ENCODE results near the gene PADI3. TPM values are rescaled to one million over a fixed set of nuclear protein-coding genes. Genes with fewer than 3 reads are reported as not detected.

The PADI3 gene
- total RNA-seq, 4 donors from 2014 or later, result 2.4 to 11.2 (median 2.7) TPM; not detected in 1

DNA sequence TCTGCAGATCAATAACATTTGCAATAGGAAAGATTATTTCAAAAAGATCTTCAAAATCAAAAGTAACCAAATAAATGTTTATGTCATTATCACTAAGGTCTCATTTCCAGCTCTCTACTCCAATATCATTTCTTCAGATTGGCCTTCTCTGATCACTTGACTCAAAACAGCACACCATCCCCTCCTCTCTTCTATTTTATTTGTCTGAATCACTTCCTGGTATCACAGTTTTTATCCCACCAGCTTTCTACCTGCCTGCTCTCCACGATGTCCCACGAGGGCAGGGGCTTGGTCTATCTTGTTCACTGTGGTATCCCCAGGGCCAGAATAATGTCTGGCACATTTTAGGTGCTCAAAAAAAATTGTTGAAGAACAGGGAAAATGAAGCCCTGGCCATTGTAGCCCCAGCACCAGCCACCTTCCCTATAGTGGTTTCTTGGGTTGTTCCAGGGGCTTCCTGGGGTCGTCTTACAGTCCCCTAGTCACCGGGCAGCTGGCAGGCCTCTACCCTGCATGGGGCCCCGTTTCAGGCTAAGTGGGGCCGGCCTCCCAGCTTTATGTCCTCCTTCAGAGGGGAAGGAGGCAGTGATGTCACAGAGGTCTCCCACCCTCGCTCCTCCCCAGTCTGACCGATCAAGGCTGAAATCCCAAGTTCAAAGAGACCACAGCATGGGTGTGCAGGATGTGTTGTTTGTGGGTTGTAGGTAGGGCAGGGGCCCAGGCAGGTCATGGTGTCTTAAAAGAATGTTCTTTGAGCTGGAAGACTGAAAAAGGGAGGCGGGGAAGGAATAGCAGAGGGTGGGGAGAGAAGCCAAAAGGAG lies 47.5 kb upstream of the PADI3 start:
- Histone ChIP-seq H3K4me1 (no peaks in the 10 kb centered on the region), H3K4me3 (no peak overlapping the region), H3K27ac (no peak overlapping the region), H3K36me3 (no peaks in the 10 kb centered on the region), H3K27me3 (peaks cover 26% of the 10 kb centered on the region), H3K9me3 (no peaks in the 10 kb centered on the region)
- 51% methylated on average over 9 of the region's 9 CpGs for WGBS
- DNase-seq (ENCODE audit: low spot score in 2 of 2), result peak; percentile 33 to 54
- TF ChIP-seq POLR2AphosphoS5 (IDR thresholded peaks at IDR 0.05), result no peak
- TF ChIP-seq, protein P1, sequence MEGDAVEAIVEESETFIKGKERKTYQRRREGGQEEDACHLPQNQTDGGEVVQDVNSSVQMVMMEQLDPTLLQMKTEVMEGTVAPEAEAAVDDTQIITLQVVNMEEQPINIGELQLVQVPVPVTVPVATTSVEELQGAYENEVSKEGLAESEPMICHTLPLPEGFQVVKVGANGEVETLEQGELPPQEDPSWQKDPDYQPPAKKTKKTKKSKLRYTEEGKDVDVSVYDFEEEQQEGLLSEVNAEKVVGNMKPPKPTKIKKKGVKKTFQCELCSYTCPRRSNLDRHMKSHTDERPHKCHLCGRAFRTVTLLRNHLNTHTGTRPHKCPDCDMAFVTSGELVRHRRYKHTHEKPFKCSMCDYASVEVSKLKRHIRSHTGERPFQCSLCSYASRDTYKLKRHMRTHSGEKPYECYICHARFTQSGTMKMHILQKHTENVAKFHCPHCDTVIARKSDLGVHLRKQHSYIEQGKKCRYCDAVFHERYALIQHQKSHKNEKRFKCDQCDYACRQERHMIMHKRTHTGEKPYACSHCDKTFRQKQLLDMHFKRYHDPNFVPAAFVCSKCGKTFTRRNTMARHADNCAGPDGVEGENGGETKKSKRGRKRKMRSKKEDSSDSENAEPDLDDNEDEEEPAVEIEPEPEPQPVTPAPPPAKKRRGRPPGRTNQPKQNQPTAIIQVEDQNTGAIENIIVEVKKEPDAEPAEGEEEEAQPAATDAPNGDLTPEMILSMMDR (IDR thresholded peaks at IDR 0.05), result no peak
- no peak for TF ChIP-seq EP300 (IDR thresholded peaks at IDR 0.05)
- TF ChIP-seq POLR2A (IDR thresholded peaks at IDR 0.05), result no peak

DNA sequence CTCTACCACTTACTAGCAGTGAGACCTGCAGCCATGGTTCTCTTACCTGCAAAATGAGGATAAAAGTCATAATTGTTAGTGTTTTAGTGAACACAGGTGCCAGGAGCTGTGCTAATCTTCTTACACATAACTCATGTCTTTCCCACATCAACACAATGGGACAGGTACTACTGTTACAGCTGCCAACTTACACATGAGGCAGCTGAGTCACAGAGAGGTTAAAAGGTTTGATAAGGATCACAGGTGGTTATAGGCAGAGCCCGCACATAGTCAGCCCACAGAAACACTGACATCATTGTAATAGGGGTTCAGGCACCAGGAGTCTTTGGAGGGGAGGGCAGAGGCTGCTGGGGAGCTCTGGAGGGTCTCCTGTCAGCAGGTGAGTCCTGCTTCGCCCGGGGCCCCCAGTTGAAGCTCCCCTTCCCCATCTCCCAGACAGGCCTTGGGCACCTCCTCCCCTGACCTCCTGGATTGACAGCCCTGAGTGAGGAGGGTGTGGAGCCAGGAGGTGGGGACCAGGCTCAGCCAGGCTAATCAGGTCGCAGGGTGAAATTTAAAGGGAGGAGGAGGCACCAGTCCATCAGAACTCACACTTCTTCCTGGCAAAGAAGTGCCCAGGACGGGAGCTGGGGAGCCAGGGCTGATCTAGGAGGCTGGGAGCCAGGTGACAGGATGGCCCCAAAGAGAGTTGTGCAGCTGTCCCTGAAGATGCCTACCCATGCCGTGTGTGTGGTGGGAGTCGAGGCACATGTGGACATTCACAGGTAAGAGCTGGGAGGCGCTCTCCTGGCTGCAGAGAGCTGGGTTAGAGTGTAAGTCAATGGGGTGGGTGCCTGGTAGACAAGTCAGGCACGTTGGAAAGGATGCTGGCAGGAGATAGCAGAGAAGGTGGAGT lies 44.1 kb upstream of the PADI3 start, which contains the start of gene PADI1:
TSS of gene PADI1 (plus strand) at position 583 of the 895 bp plus-strand sequence. CDS start at position 673, 90 bp downstream.
- Histone ChIP-seq H3K27ac (no peak within 1 kb of the TSS), H3K9me3 (no peaks in the 10 kb centered on the region), H3K36me3 (no peaks in the 10 kb centered on the region), H3K4me3 (no peak within 1 kb of the TSS), H3K27me3 (peaks cover 13% of the 10 kb centered on the region), H3K4me1 (no peaks in the 10 kb centered on the region)
- TF ChIP-seq EP300 (IDR thresholded peaks at IDR 0.05), result no peak
- TF ChIP-seq POLR2A (IDR thresholded peaks at IDR 0.05), result no peak
- WGBS, result 72% methylated on average over 8 of the region's 9 CpGs
- DNase-seq (ENCODE audit: low spot score in 2 of 2), result no peak

DNA sequence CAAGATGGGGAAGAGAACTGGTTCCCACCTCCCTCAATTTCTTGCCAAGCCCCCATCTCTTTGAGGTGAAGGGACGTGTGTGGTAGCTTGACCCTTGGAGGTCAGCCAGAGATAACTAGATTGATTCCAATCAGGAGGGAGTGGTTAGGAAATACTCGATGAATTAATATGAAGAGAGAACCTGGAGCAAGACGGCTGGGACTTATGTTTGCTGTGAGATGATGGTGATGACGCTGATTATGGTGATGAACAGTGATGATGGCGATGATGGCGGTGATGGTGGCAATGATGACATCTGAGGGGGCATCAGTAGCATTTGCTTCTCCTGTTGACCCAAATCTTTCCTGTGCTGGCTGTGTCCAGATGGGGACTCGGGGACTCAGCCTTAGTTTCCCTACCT lies 43.2 kb upstream of the PADI3 start:
- 90% methylated on average over 7 of the region's 7 CpGs for WGBS
- no peak for TF ChIP-seq POLR2A (IDR thresholded peaks at IDR 0.05)
- no peak for TF ChIP-seq EP300 (IDR thresholded peaks at IDR 0.05)
- TF ChIP-seq, protein P1 (IDR thresholded peaks at IDR 0.05), result no peak
- no peak for TF ChIP-seq POLR2AphosphoS5 (IDR thresholded peaks at IDR 0.05)
- Histone ChIP-seq H3K36me3 (no peaks in the 10 kb centered on the region), H3K9me3 (no peaks in the 10 kb centered on the region), H3K4me3 (no peak overlapping the region), H3K27ac (no peak overlapping the region), H3K27me3 (peaks cover 13% of the 10 kb centered on the region), H3K4me1 (no peaks in the 10 kb centered on the region)
- no peak for DNase-seq (ENCODE audit: low spot score in 2 of 2)

DNA sequence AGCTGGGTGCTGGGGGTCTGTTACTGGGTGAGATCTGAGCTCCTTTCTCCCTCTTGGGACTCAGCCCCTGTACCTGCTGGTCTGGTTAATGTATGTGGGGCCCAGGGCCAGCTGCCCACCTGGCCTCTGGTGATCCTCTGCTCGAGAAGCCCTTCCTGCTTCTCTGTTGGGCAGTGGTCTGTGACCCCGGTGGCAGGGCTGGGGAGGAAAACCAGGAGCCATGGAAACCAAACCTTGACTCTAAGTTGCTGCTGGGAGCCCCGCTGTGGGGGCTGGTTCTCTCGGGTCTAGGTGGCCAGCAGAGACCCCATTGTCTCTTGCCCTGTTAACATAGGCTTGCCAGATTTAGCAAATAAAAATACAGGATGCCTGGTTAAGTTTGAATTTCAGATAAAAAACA lies 42.7 kb upstream of the PADI3 start:
- peaks cover 13% of the 10 kb centered on the region for H3K27me3 ChIP-seq
- 51% methylated on average over 4 of the region's 4 CpGs for WGBS
- TF ChIP-seq, protein P1 (IDR thresholded peaks at IDR 0.05), result no peak
- TF ChIP-seq POLR2AphosphoS5 (IDR thresholded peaks at IDR 0.05), result no peak
- TF ChIP-seq EP300 (IDR thresholded peaks at IDR 0.05), result no peak
- no peak for TF ChIP-seq POLR2A (IDR thresholded peaks at IDR 0.05)
- no peaks in the 10 kb centered on the region for H3K36me3 ChIP-seq
- no peaks in the 10 kb centered on the region for H3K9me3 ChIP-seq
- H3K4me1 ChIP-seq, result no peaks in the 10 kb centered on the region
- DNase-seq (ENCODE audit: low spot score in 2 of 2), result no peak
- H3K27ac ChIP-seq, result no peak overlapping the region
- H3K4me3 ChIP-seq, result no peak overlapping the region

DNA sequence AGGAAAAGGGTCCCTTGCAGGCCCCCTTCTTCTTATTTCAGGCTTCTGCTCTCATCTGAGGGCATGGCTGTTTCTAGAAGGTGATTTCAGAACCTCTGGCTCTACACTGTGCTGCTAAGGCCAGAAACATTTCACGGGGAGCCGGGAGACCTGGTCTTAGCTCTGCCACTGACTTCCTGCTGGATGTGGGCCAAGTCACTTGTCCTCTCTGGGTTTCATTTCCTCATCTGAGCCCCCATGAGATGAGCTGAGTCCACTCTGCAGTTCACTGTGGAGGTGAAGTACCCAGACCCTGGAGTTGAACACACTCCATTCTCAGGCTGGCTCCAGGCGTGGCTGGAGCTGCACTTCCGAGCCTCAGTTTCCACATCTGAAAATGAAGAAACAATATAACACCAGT lies 41.9 kb upstream of the PADI3 start:
- H3K9me3 ChIP-seq, result no peaks in the 10 kb centered on the region
- no peak overlapping the region for H3K4me3 ChIP-seq
- 62% methylated on average over 4 of the region's 4 CpGs for WGBS
- DNase-seq (ENCODE audit: low spot score in 2 of 2), result no peak
- no peaks in the 10 kb centered on the region for H3K36me3 ChIP-seq
- H3K27me3 ChIP-seq, result peaks cover 13% of the 10 kb centered on the region
- H3K27ac ChIP-seq, result no peak overlapping the region
- H3K4me1 ChIP-seq, result no peaks in the 10 kb centered on the region
- TF ChIP-seq, protein P1 (IDR thresholded peaks at IDR 0.05), result no peak
- TF ChIP-seq EP300 (IDR thresholded peaks at IDR 0.05) (no peak), POLR2A (IDR thresholded peaks at IDR 0.05) (no peak), POLR2AphosphoS5 (IDR thresholded peaks at IDR 0.05) (no peak)
